ENCODE results near the gene ABHD15.
A peak's percentile ranks its signal among the peaks of the same experiment; 100 is the strongest.

Gene ABHD15

GRCh38 chr17:29581583-29582253 lies 14.9 kb upstream of the ABHD15 start:
- DNase-seq = no peak

- peak; percentile 59 for DNase-seq
Observed at GRCh38 chr17:29579866-29580771, 13.3 kb upstream of the ABHD15 start.

GRCh38 chr17:29578626-29579485 lies 12.0 kb upstream of the ABHD15 start:
- no peak for DNase-seq

GRCh38 chr17:29577385-29578211 lies 10.8 kb upstream of the ABHD15 start:
- DNase-seq = no peak

- no peak for DNase-seq
Observed at GRCh38 chr17:29577001-29577370, 10.1 kb upstream of the ABHD15 start.

GRCh38 chr17:29576214-29577000 lies 9.6 kb upstream of the ABHD15 start:
- DNase-seq = no peak

- DNase-seq = no peak
Observed at GRCh38 chr17:29575511-29576213, 8.8 kb upstream of the ABHD15 start.

GRCh38 chr17:29574732-29575510 lies 8.1 kb upstream of the ABHD15 start:
- DNase-seq = no peak

GRCh38 chr17:29573871-29574731 lies 7.3 kb upstream of the ABHD15 start:
- DNase-seq = no peak

- no peak for DNase-seq
Observed at GRCh38 chr17:29573558-29573869, 6.7 kb upstream of the ABHD15 start.

GRCh38 chr17:29572691-29573557 lies 6.1 kb upstream of the ABHD15 start:
- no peak for DNase-seq

GRCh38 chr17:29571883-29572681 lies 5.2 kb upstream of the ABHD15 start:
- DNase-seq = no peak

GRCh38 chr17:29571486-29571882 lies 4.6 kb upstream of the ABHD15 start:
- no peak for DNase-seq

GRCh38 chr17:29570521-29570920 lies 3.7 kb upstream of the ABHD15 start:
- DNase-seq = no peak

GRCh38 chr17:29569245-29569950 lies 2.6 kb upstream of the ABHD15 start:
- DNase-seq = no peak
